Tibial nerve (tissue), 4 donors: ENCODE results near the gene CTAGE9.

Experiments
- EP300 ChIP-seq, 2 donors: sonication (generic); formaldehyde crosslinking; IDR thresholded peaks; one replicate each; pipeline ENCODE4 v1.6.1; 2017; ENCODE audit warnings: antibody characterized with exemption in 2 of 2, mild to moderate bottlenecking in 1 of 2
- POLR2A ChIP-seq, 2 donors: fragments of 450-650 bp; IDR thresholded peaks; one replicate each; pipeline ENCODE4 v1.6.1; 2017; ENCODE audit warnings: antibody characterized with exemption in 2 of 2, mild to moderate bottlenecking in 2 of 2, moderate library complexity in 2 of 2
- TF ChIP-seq, protein P1 (sequence below), 5 experiments: fragments of 200-600 bp in 3 of 5; fragments of 450-650 bp in 2 of 5; sonication (generic) in 3 of 5; IDR thresholded peaks; one replicate each; pipeline ENCODE4 v1.5.1; 2016 to 2019; ENCODE audit warnings: antibody characterized with exemption in 5 of 5, mild to moderate bottlenecking in 3 of 5, moderate library complexity in 2 of 5

DNA sequence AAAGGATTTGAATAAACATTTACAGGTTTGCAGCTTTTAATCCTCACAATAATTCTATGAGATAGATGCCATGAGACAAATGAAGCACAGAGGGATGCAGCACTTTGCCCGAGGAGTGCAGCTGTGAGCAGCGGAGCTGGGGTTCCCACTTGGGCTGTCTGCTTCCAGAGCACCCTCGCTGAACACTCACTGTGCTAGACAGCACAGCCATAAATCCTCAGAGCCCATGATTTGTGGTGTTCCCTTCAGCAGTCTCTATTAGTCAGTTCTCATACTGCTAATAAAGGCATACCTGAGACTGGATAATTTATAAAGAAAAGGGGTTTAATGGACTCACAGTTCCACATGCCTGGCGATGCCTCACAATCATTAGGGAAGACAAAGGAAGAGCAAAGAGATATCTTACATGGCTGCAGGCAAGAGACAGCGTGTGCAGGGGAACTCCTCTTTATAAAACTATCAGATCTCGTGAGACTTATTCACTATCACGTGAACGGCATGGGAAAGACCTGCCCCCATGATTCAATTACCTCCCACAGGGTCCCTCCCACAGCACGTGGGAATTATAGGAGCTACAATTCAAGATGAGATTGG, 25.3 kb upstream of the CTAGE9 start:
- TF ChIP-seq EP300 (IDR thresholded peaks at IDR 0.05), result no peak
- TF ChIP-seq, protein P1, sequence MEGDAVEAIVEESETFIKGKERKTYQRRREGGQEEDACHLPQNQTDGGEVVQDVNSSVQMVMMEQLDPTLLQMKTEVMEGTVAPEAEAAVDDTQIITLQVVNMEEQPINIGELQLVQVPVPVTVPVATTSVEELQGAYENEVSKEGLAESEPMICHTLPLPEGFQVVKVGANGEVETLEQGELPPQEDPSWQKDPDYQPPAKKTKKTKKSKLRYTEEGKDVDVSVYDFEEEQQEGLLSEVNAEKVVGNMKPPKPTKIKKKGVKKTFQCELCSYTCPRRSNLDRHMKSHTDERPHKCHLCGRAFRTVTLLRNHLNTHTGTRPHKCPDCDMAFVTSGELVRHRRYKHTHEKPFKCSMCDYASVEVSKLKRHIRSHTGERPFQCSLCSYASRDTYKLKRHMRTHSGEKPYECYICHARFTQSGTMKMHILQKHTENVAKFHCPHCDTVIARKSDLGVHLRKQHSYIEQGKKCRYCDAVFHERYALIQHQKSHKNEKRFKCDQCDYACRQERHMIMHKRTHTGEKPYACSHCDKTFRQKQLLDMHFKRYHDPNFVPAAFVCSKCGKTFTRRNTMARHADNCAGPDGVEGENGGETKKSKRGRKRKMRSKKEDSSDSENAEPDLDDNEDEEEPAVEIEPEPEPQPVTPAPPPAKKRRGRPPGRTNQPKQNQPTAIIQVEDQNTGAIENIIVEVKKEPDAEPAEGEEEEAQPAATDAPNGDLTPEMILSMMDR (IDR thresholded peaks at IDR 0.05), result no peak
- no peak for TF ChIP-seq POLR2A (IDR thresholded peaks at IDR 0.05)
